MM.1S (cell line): ENCODE data around the gene SLC35B1.
A peak's percentile ranks its signal among the peaks of the same experiment; 100 is the strongest.

Experiments used
- DNase-seq: peaks from one replicate; pipeline ENCODE4 v3.0.0-alpha.2; 2015
- H2AFZ ChIP-seq: fragments of 300-600 bp; sonication (generic); 2 replicates; pipeline ENCODE4 v1.6.0; 2016; ENCODE audit warnings: antibody characterized with exemption, low read length
- H3F3A ChIP-seq: fragments of 300-600 bp; sonication (generic); 2 replicates; pipeline ENCODE4 v1.6.1; 2016; ENCODE audit warnings: mild to moderate bottlenecking, antibody characterized with exemption, low read length, moderate library complexity, mixed read lengths; ENCODE audit not compliant: insufficient read depth
- H3K27ac ChIP-seq: fragments of 300-600 bp; sonication (generic); 2 replicates; pipeline ENCODE4 v1.5.1; 2016; ENCODE audit warnings: mild to moderate bottlenecking, low read length
- H3K27me3 ChIP-seq: fragments of 300-600 bp; sonication (generic); replicated peaks from 2 replicates; pipeline ENCODE4 v1.6.0; 2016; ENCODE audit warnings: low read length; ENCODE audit not compliant: insufficient read depth
- H3K36me3 ChIP-seq: fragments of 300-600 bp; sonication (generic); replicated peaks from 2 replicates; pipeline ENCODE4 v1.6.1; 2016; ENCODE audit warnings: mild to moderate bottlenecking, low read length, mixed read lengths; ENCODE audit not compliant: insufficient read depth
- H3K4me1 ChIP-seq: fragments of 300-600 bp; sonication (generic); 2 replicates; pipeline ENCODE4 v1.6.1; 2016; ENCODE audit warnings: low read length, mixed read lengths
- H3K4me2 ChIP-seq: fragments of 300-600 bp; sonication (generic); 2 replicates; pipeline ENCODE4 v1.6.0; 2016; ENCODE audit warnings: low read depth, low read length
- H3K4me3 ChIP-seq: fragments of 300-600 bp; sonication (generic); 2 replicates; pipeline ENCODE4 v1.5.1; 2016; ENCODE audit warnings: low read length, mixed read lengths
- H3K79me2 ChIP-seq: fragments of 300-600 bp; sonication (generic); 2 replicates; pipeline ENCODE4 v1.6.1; 2016; ENCODE audit warnings: mixed run types, low read length, mixed read lengths
- H3K9ac ChIP-seq: fragments of 300-600 bp; sonication (generic); 2 replicates; pipeline ENCODE4 v1.6.1; 2016; ENCODE audit warnings: low read length, mixed read lengths
- H3K9me2 ChIP-seq: fragments of 300-600 bp; sonication (generic); replicated peaks from 2 replicates; pipeline ENCODE4 v1.6.1; 2016; ENCODE audit warnings: mild to moderate bottlenecking, low read length, mixed read lengths; ENCODE audit not compliant: insufficient read depth
- H3K9me3 ChIP-seq: fragments of 300-600 bp; sonication (generic); replicated peaks from 2 replicates; pipeline ENCODE4 v1.6.1; 2016; ENCODE audit warnings: mild to moderate bottlenecking, low read length, mixed read lengths; ENCODE audit not compliant: insufficient read depth
- H4K20me1 ChIP-seq: fragments of 300-600 bp; sonication (generic); 2 replicates; pipeline ENCODE4 v1.6.1; 2016; ENCODE audit warnings: mild to moderate bottlenecking, low read length, moderate library complexity, mixed read lengths; ENCODE audit not compliant: insufficient read depth
- CTCF ChIP-seq: fragments of 300-600 bp; sonication (generic); IDR thresholded peaks from 2 replicates; pipeline ENCODE4 v1.5.1; 2016; ENCODE audit warnings: antibody characterized with exemption, low read length, mixed read lengths
- EZH2 ChIP-seq: fragments of 300-600 bp; sonication (generic); optimal IDR thresholded peaks from 2 replicates; pipeline ENCODE3; 2017; ENCODE audit warnings: low read depth, mild to moderate bottlenecking, antibody characterized with exemption, low read length, mixed read lengths
- EZH2phosphoT487 ChIP-seq: fragments of 300-600 bp; sonication (generic); IDR thresholded peaks from 2 replicates; pipeline ENCODE4 v1.6.1; 2018; ENCODE audit warnings: antibody characterized with exemption, low read length

The SLC35B1 gene, protein sequence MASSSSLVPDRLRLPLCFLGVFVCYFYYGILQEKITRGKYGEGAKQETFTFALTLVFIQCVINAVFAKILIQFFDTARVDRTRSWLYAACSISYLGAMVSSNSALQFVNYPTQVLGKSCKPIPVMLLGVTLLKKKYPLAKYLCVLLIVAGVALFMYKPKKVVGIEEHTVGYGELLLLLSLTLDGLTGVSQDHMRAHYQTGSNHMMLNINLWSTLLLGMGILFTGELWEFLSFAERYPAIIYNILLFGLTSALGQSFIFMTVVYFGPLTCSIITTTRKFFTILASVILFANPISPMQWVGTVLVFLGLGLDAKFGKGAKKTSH

GRCh38 chr17:49707608-49708514, at the start of gene SLC35B1:
Gene SLC35B1, minus strand, starts transcription at chr17:49707964. Its CDS starts 131 bp downstream, at chr17:49707833.
- Histone ChIP-seq H2AFZ (peak within 1 kb of the TSS; percentile 29), H3K9me2 (no peaks in the 10 kb centered on the region), H3K4me1 (peaks cover 17% of the 10 kb centered on the region), H4K20me1 (no peaks in the 10 kb centered on the region), H3K27ac (peak within 1 kb of the TSS; percentile 71), H3K4me2 (peak within 1 kb of the TSS; percentile 92), H3F3A (peaks cover 21% of the 10 kb centered on the region), H3K4me3 (peak within 1 kb of the TSS; percentile 84), H3K9ac (peak within 1 kb of the TSS; percentile 86), H3K9me3 (no peaks in the 10 kb centered on the region), H3K36me3 (no peaks in the 10 kb centered on the region), H3K27me3 (no peaks in the 10 kb centered on the region), H3K79me2 (peaks cover 29% of the 10 kb centered on the region)
- peak; percentile 99 for DNase-seq
- TF ChIP-seq EZH2 (no peak), CTCF (peak; percentile 97)

DNA sequence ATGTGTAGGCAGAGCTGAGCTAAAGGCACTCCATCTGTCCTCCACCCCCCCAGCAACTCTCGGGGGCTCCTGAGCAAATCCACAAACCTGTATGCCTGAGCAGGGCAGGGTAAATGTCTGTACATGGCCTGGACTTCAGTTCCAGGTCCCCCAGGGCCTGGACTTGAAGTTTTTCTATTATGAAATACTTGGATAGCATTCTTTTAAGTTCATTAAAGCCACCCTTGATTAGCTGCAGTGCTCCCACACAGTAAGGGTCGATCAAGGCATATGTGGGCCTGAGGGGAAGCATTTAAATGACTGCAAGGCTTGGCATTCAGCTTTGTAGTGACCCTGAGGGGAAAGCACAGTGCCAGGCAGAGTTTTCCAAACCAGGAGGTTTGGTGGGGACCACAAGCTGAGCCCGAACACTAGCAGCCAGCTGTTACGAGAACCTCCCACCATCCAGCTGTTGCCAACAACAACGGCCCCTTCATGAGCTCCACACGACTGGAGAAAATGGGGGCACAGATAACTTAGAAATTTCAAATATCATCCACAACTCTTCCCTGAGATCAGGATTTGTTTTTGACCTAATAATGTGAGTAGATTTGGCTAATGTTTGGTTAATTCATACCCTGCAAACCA, 49.5 kb upstream of the SLC35B1 start:
- no peak overlapping the region for H3K27ac ChIP-seq
- no peaks in the 10 kb centered on the region for H3K9me3 ChIP-seq
- no peak overlapping the region for H3K4me2 ChIP-seq
- TF ChIP-seq EZH2: no peak
- no peak for TF ChIP-seq CTCF
- no peak for TF ChIP-seq EZH2phosphoT487
- no peaks in the 10 kb centered on the region for H3K9me2 ChIP-seq
- H3K36me3 ChIP-seq: no peaks in the 10 kb centered on the region
- no peaks in the 10 kb centered on the region for H4K20me1 ChIP-seq
- H3F3A ChIP-seq: peaks cover 20% of the 10 kb centered on the region
- H3K4me3 ChIP-seq: no peak overlapping the region
- no peaks in the 10 kb centered on the region for H3K27me3 ChIP-seq
- no peak for DNase-seq
- peaks cover 48% of the 10 kb centered on the region for H3K4me1 ChIP-seq
- H2AFZ ChIP-seq: no peak overlapping the region
- peaks cover 92% of the 10 kb centered on the region for H3K79me2 ChIP-seq
- no peak overlapping the region for H3K9ac ChIP-seq

DNA sequence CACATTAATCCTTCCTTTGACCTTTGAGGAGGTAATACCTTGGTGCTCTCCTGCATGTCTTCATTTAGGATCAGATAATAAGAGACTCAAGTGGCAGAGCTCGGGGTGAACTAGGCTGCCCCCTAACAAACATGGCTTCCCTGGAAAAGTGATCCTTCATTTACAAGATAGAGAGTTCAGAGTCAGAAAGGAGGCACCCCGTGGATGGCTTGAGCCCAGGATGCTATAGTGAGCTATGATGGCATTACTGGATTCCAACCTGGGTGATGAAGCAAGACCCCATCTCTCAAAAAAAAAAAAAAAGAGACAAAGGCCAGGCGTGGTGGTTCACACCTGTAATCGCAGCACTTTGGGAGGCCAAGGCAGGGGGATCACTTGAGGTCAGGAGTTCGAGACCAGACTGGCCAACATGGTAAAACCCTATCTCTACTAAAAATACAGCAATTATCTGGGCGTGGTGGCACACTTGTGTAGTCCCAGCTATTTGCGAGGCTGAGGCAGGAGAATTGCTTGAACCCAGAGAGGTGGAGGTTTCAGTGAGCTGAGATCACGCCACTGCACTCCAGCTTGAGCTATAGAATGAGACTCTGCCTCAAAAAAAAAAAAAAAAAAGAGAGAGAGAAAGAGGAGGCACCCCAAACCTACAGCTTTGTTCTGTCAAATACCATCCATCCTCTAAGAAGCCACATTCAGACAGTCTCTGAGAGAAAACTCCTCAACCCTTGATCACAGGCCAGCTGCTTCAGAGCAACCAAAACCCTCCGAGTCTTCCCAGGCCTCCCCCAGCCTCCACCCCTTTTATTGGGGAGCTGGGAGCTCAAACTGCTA, 48.8 kb upstream of the SLC35B1 start:
- no peak overlapping the region for H2AFZ ChIP-seq
- H3K9ac ChIP-seq: no peak overlapping the region
- H3K4me1 ChIP-seq: peaks cover 41% of the 10 kb centered on the region
- H3K4me2 ChIP-seq: no peak overlapping the region
- H3K79me2 ChIP-seq: peaks cover 91% of the 10 kb centered on the region
- no peaks in the 10 kb centered on the region for H4K20me1 ChIP-seq
- H3K9me3 ChIP-seq: no peaks in the 10 kb centered on the region
- H3K9me2 ChIP-seq: no peaks in the 10 kb centered on the region
- peaks cover 13% of the 10 kb centered on the region for H3F3A ChIP-seq
- H3K27me3 ChIP-seq: no peaks in the 10 kb centered on the region
- H3K27ac ChIP-seq: no peak overlapping the region
- no peak overlapping the region for H3K4me3 ChIP-seq
- no peak for DNase-seq
- TF ChIP-seq EZH2: no peak
- TF ChIP-seq CTCF: no peak
- no peak for TF ChIP-seq EZH2phosphoT487
- no peaks in the 10 kb centered on the region for H3K36me3 ChIP-seq
